ENCODE data around the gene PITPNB.

- TF ChIP-seq EZH2 (IDR thresholded peaks at IDR 0.05; ENCODE audit: borderline replicate concordance, low read length) (no peak), CTCF (IDR thresholded peaks at IDR 0.05; ENCODE audit: low read length) (no peak)
Observed at GRCh38 chr22:27835446-27835845, 83.6 kb downstream of the PITPNB start.
